Measurements from ENCODE around the gene TRRAP.
A peak's percentile ranks its signal among the peaks of the same experiment; 100 is the strongest.

TRRAP gene

GRCh38 chr7:98855610-98856422, 22.5 kb upstream of the TRRAP start:
- Mint-ChIP-seq H3K9me3 (no peaks in the 10 kb centered on the region), H3K36me3 (no peaks in the 10 kb centered on the region), H3K27ac (no peak overlapping the region), H3K4me1 (no peaks in the 10 kb centered on the region), H3K4me3 (no peak overlapping the region), H3K27me3 (peaks cover 36% of the 10 kb centered on the region)
- CTCF ChIA-PET = interaction anchor here (0.9 kb wide), 1 partner anchor 14 kb away, joined by 4 read pairs; no protein-coding TSS in a partner anchor
- no peak for DNase-seq

GRCh38 chr7:98860071-98860470, 18.3 kb upstream of the TRRAP start:
- Mint-ChIP-seq H3K27me3 (peaks cover 46% of the 10 kb centered on the region), H3K4me1 (no peaks in the 10 kb centered on the region), H3K9me3 (no peaks in the 10 kb centered on the region), H3K4me3 (no peak overlapping the region), H3K36me3 (no peaks in the 10 kb centered on the region), H3K27ac (no peak overlapping the region)
- no peak for DNase-seq
- CTCF ChIA-PET = interaction anchor here (0.9 to 1.0 kb wide), 2 partner anchors 13 to 439 kb away, joined by 3 read pairs; no protein-coding TSS in a partner anchor

GRCh38 chr7:98862203-98862602, 16.1 kb upstream of the TRRAP start:
- H3K36me3 Mint-ChIP-seq = no peaks in the 10 kb centered on the region
- H3K27ac Mint-ChIP-seq = no peak overlapping the region
- CTCF ChIA-PET = interaction anchor here (0.6 kb wide), 1 partner anchor 10 kb away, joined by 3 read pairs; no protein-coding TSS in a partner anchor
- H3K27me3 Mint-ChIP-seq = peaks cover 49% of the 10 kb centered on the region
- H3K9me3 Mint-ChIP-seq = no peaks in the 10 kb centered on the region
- DNase-seq = no peak
- H3K4me1 Mint-ChIP-seq = no peaks in the 10 kb centered on the region
- no peak overlapping the region for H3K4me3 Mint-ChIP-seq

GRCh38 chr7:98862716-98863420, 15.5 kb upstream of the TRRAP start:
- no peaks in the 10 kb centered on the region for H3K36me3 Mint-ChIP-seq

GRCh38 chr7:98863601-98864000, 14.7 kb upstream of the TRRAP start:
- H3K36me3 Mint-ChIP-seq = no peaks in the 10 kb centered on the region
- CTCF ChIA-PET = no interaction called here
- peaks cover 56% of the 10 kb centered on the region for H3K27me3 Mint-ChIP-seq
- no peak for DNase-seq
- no peaks in the 10 kb centered on the region for H3K4me1 Mint-ChIP-seq
- no peak overlapping the region for H3K27ac Mint-ChIP-seq
- H3K4me3 Mint-ChIP-seq = no peak overlapping the region
- H3K9me3 Mint-ChIP-seq = no peaks in the 10 kb centered on the region

More at GRCh38 chr7:98862716-98863420, 15.5 kb upstream of the TRRAP start:
- Mint-ChIP-seq H3K9me3 (no peaks in the 10 kb centered on the region), H3K27me3 (peaks cover 55% of the 10 kb centered on the region), H3K4me3 (no peak overlapping the region), H3K4me1 (no peaks in the 10 kb centered on the region), H3K27ac (no peak overlapping the region)
- no peak for DNase-seq
- CTCF ChIA-PET = no interaction called here

GRCh38 chr7:98864731-98865453, 13.4 kb upstream of the TRRAP start:
- Mint-ChIP-seq H3K9me3 (no peaks in the 10 kb centered on the region), H3K4me3 (no peak overlapping the region), H3K36me3 (no peaks in the 10 kb centered on the region), H3K4me1 (no peaks in the 10 kb centered on the region), H3K27ac (no peak overlapping the region), H3K27me3 (peaks cover 59% of the 10 kb centered on the region)
- no peak for DNase-seq
- CTCF ChIA-PET = no interaction called here

- Mint-ChIP-seq H3K4me3 (no peak overlapping the region), H3K4me1 (peaks cover 7% of the 10 kb centered on the region), H3K27ac (no peak overlapping the region), H3K36me3 (no peaks in the 10 kb centered on the region), H3K27me3 (peaks cover 63% of the 10 kb centered on the region), H3K9me3 (no peaks in the 10 kb centered on the region)
- DNase-seq = no peak
- CTCF ChIA-PET = interaction anchor here (0.7 kb wide), 1 partner anchor 26 kb away, joined by 3 read pairs; no protein-coding TSS in a partner anchor
These were observed 12.0 kb upstream of the TRRAP start for GRCh38 chr7:98866351-98866750.

GRCh38 chr7:98866765-98867164, 11.6 kb upstream of the TRRAP start:
- DNase-seq = no peak
- H3K4me3 Mint-ChIP-seq = no peak overlapping the region
- peaks cover 65% of the 10 kb centered on the region for H3K27me3 Mint-ChIP-seq
- no peaks in the 10 kb centered on the region for H3K9me3 Mint-ChIP-seq
- no peaks in the 10 kb centered on the region for H3K36me3 Mint-ChIP-seq
- CTCF ChIA-PET = interaction anchor here (0.7 kb wide), 1 partner anchor 26 kb away, joined by 3 read pairs; no protein-coding TSS in a partner anchor
- peaks cover 7% of the 10 kb centered on the region for H3K4me1 Mint-ChIP-seq
- no peak overlapping the region for H3K27ac Mint-ChIP-seq

- H3K36me3 Mint-ChIP-seq = no peaks in the 10 kb centered on the region
These were observed 9.9 kb upstream of the TRRAP start for GRCh38 chr7:98868450-98868849.

GRCh38 chr7:98869027-98869596, 9.2 kb upstream of the TRRAP start:
- peaks cover 67% of the 10 kb centered on the region for H3K27me3 Mint-ChIP-seq
- no peaks in the 10 kb centered on the region for H3K9me3 Mint-ChIP-seq
- no peak overlapping the region for H3K4me3 Mint-ChIP-seq
- H3K36me3 Mint-ChIP-seq = no peaks in the 10 kb centered on the region
- H3K27ac Mint-ChIP-seq = no peak overlapping the region
- peaks cover 7% of the 10 kb centered on the region for H3K4me1 Mint-ChIP-seq
- DNase-seq = no peak
- CTCF ChIA-PET = no interaction called here

More at GRCh38 chr7:98868450-98868849, 9.9 kb upstream of the TRRAP start:
- CTCF ChIA-PET = no interaction called here
- Mint-ChIP-seq H3K4me3 (no peak overlapping the region), H3K27me3 (peaks cover 68% of the 10 kb centered on the region), H3K4me1 (peaks cover 7% of the 10 kb centered on the region), H3K9me3 (no peaks in the 10 kb centered on the region), H3K27ac (no peak overlapping the region)
- no peak for DNase-seq

- Mint-ChIP-seq H3K27me3 (peaks cover 70% of the 10 kb centered on the region), H3K27ac (no peak within 1 kb of the TSS), H3K36me3 (no peaks in the 10 kb centered on the region), H3K4me3 (peak within 1 kb of the TSS; percentile 73), H3K4me1 (peaks cover 7% of the 10 kb centered on the region), H3K9me3 (no peaks in the 10 kb centered on the region)
- CTCF ChIA-PET = no interaction called here
- DNase-seq = no peak
These were observed 8.7 kb upstream of the TRRAP start, which contains the start of gene TMEM130 for GRCh38 chr7:98869597-98870120. TMEM130 (minus strand) TSS chr7:98870014; CDS start chr7:98869861, 153 bp downstream.

- Mint-ChIP-seq H3K9me3 (no peaks in the 10 kb centered on the region), H3K36me3 (no peaks in the 10 kb centered on the region), H3K4me1 (peaks cover 7% of the 10 kb centered on the region), H3K27ac (no peak overlapping the region), H3K27me3 (peaks cover 72% of the 10 kb centered on the region), H3K4me3 (peak overlapping the region; percentile 73)
- peak; percentile 79 for DNase-seq
- CTCF ChIA-PET = no interaction called here
These were observed 8.1 kb upstream of the TRRAP start for GRCh38 chr7:98870121-98870651.

GRCh38 chr7:98870807-98871491, 7.4 kb upstream of the TRRAP start:
- H3K27ac Mint-ChIP-seq = no peak overlapping the region
- peaks cover 79% of the 10 kb centered on the region for H3K27me3 Mint-ChIP-seq
- DNase-seq = no peak
- H3K4me1 Mint-ChIP-seq = peaks cover 7% of the 10 kb centered on the region
- no peaks in the 10 kb centered on the region for H3K9me3 Mint-ChIP-seq
- CTCF ChIA-PET = interaction anchor here (1.1 to 2.5 kb wide), 2 partner anchors 9 to 37 kb away, joined by 3 to 10 read pairs; no protein-coding TSS in a partner anchor
- H3K36me3 Mint-ChIP-seq = no peaks in the 10 kb centered on the region
- peak overlapping the region; percentile 73 for H3K4me3 Mint-ChIP-seq

All from activated naive CD4-positive, alpha-beta T cell treated with anti-CD3 and anti-CD28 coated beads, Interleukin-2, amount 10 ng/mL, durations not matched to agents 7 days and 5 days (primary cell).